ENCODE measurements around the gene GSDME.
"Not testable (repeated sequence)": the region's sequence is repeated elsewhere in the genome, so short reads cannot be mapped to it uniquely, and the experiment has no call there.

Gene GSDME

GRCh38 chr7:24742506-24743162 lies 14.6 kb downstream of the GSDME start:
- no CpG with 5 or more reads among the region's 9 CpGs for WGBS (ENCODE audit: insufficient coverage, insufficient read length)
- H3K36me3 ChIP-seq (ENCODE audit: control insufficient read depth, insufficient read depth, low read length): no peaks in the 10 kb centered on the region
- DNase-seq (ENCODE audit: low read depth, low spot score): no peak
- no peak overlapping the region for H3K27ac ChIP-seq (ENCODE audit: low read length)
- H3K4me3 ChIP-seq (ENCODE audit: low read length): no peak overlapping the region
- H3K4me1 ChIP-seq (ENCODE audit: control insufficient read depth, insufficient read depth, low read length): no peaks in the 10 kb centered on the region; the same call in 1 of the 2 replicates
- no peaks in the 10 kb centered on the region for H3K9me3 ChIP-seq (ENCODE audit: control insufficient read depth, insufficient read depth, low read length)
- no peaks in the 10 kb centered on the region for H3K27me3 ChIP-seq (ENCODE audit: control insufficient read depth, insufficient read depth, low read length)

- Histone ChIP-seq H3K9me3 (ENCODE audit: control insufficient read depth, insufficient read depth, low read length) (no peaks in the 10 kb centered on the region), H3K4me1 (ENCODE audit: control insufficient read depth, insufficient read depth, low read length) (no peaks in the 10 kb centered on the region; the same call in 1 of the 2 replicates), H3K27me3 (ENCODE audit: control insufficient read depth, insufficient read depth, low read length) (no peaks in the 10 kb centered on the region), H3K4me3 (ENCODE audit: low read length) (no peak overlapping the region), H3K36me3 (ENCODE audit: control insufficient read depth, insufficient read depth, low read length) (no peaks in the 10 kb centered on the region), H3K27ac (ENCODE audit: low read length) (no peak overlapping the region)
- WGBS (ENCODE audit: insufficient coverage, insufficient read length): no CpG with 5 or more reads among the region's 14 CpGs
- DNase-seq (ENCODE audit: low read depth, low spot score): no peak
These were observed 15.4 kb downstream of the GSDME start for GRCh38 chr7:24741679-24742505.

DNA sequence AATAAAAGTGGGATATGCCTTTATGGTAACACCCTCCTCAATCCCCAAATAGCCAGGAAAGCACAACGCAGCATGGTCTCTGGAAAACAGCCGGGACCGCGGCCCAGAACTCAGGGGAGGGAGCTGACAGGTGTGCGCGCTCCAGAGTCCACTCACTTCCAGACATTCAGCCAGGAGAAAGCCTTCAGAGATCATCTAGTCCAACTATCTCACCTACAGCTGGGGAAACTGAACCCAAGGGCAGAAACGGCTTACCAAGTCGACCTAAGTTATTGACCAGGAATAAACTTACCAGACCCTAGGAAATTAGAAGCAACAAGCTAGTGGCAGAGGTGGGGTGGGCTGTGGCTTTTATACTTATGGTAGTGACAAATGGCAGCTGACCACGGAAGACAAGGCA lies 16.4 kb downstream of the GSDME start:
- H3K9me3 ChIP-seq (ENCODE audit: control insufficient read depth, insufficient read depth, low read length): no peaks in the 10 kb centered on the region
- no peaks in the 10 kb centered on the region for H3K36me3 ChIP-seq (ENCODE audit: control insufficient read depth, insufficient read depth, low read length)
- H3K27me3 ChIP-seq (ENCODE audit: control insufficient read depth, insufficient read depth, low read length): no peaks in the 10 kb centered on the region
- no CpG with 5 or more reads among the region's 9 CpGs for WGBS (ENCODE audit: insufficient coverage, insufficient read length)
- H3K4me1 ChIP-seq (ENCODE audit: control insufficient read depth, insufficient read depth, low read length): no peaks in the 10 kb centered on the region; the same call in 1 of the 2 replicates
- H3K27ac ChIP-seq (ENCODE audit: low read length): no peak overlapping the region
- no peak for DNase-seq (ENCODE audit: low read depth, low spot score)
- H3K4me3 ChIP-seq (ENCODE audit: low read length): no peak overlapping the region

DNA sequence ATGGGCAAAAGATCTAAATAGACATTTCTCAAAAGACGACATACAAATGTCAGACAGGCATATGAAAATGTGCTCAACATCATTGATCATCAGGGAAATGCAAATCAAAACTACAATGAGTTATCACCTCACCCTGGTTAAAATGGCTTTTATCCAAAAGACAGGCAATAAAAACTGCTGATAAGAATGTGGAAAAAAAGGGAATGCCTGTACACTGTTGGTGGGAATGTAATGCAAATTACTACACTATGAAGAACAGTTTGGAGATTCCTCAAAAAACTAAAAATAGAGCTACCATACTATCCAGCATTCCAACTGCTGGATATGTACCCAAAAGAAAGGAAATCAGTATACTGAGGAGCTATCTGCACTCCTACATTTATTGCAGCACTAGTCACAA lies 18.0 kb downstream of the GSDME start:
- Histone ChIP-seq H3K9me3 (ENCODE audit: control insufficient read depth, insufficient read depth, low read length) (no peaks in the 10 kb centered on the region), H3K4me3 (ENCODE audit: low read length) (no peak overlapping the region), H3K27ac (ENCODE audit: low read length) (no peak overlapping the region), H3K36me3 (ENCODE audit: control insufficient read depth, insufficient read depth, low read length) (no peaks in the 10 kb centered on the region), H3K27me3 (ENCODE audit: control insufficient read depth, insufficient read depth, low read length) (no peaks in the 10 kb centered on the region), H3K4me1 (ENCODE audit: control insufficient read depth, insufficient read depth, low read length) (no peaks in the 10 kb centered on the region; the same call in 1 of the 2 replicates)
- DNase-seq (ENCODE audit: low read depth, low spot score): no peak
- no CpG with 5 or more reads among the region's 1 CpG for WGBS (ENCODE audit: insufficient coverage, insufficient read length)

DNA sequence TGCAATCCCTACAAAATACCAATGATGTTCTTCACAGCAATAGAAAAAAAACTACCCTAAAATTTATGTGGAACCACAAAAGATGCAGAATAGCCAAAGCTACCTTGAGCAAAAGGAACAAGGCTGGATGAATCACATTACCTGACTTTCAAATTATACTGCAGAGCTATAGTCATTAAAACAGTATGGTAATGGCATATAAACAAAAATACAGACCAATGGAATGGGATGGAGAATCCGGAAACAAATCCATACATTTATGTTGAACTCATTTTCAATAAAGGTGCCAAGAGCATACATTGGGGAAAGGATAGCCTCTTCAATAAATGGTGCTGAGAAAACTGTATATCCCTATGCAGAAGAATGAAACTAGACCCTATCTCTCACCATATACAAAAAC lies 18.7 kb downstream of the GSDME start:
- H3K4me1 ChIP-seq (ENCODE audit: control insufficient read depth, insufficient read depth, low read length): no peaks in the 10 kb centered on the region; the same call in 1 of the 2 replicates
- no peak for DNase-seq (ENCODE audit: low read depth, low spot score)
- H3K27me3 ChIP-seq (ENCODE audit: control insufficient read depth, insufficient read depth, low read length): no peaks in the 10 kb centered on the region
- WGBS (ENCODE audit: insufficient coverage, insufficient read length): no CpG with 5 or more reads among the region's 1 CpG
- no peaks in the 10 kb centered on the region for H3K9me3 ChIP-seq (ENCODE audit: control insufficient read depth, insufficient read depth, low read length)
- no peaks in the 10 kb centered on the region for H3K36me3 ChIP-seq (ENCODE audit: control insufficient read depth, insufficient read depth, low read length)
- no peak overlapping the region for H3K4me3 ChIP-seq (ENCODE audit: low read length)
- no peak overlapping the region for H3K27ac ChIP-seq (ENCODE audit: low read length)

- no peaks in the 10 kb centered on the region for H3K36me3 ChIP-seq (ENCODE audit: control insufficient read depth, insufficient read depth, low read length)
- DNase-seq (ENCODE audit: low read depth, low spot score): no peak
- no peak overlapping the region for H3K4me3 ChIP-seq (ENCODE audit: low read length)
- no peak overlapping the region for H3K27ac ChIP-seq (ENCODE audit: low read length)
- no peaks in the 10 kb centered on the region for H3K4me1 ChIP-seq (ENCODE audit: control insufficient read depth, insufficient read depth, low read length)
- WGBS (ENCODE audit: insufficient coverage, insufficient read length): no CpG with 5 or more reads among the region's 1 CpG
- no peaks in the 10 kb centered on the region for H3K9me3 ChIP-seq (ENCODE audit: control insufficient read depth, insufficient read depth, low read length)
- no peaks in the 10 kb centered on the region for H3K27me3 ChIP-seq (ENCODE audit: control insufficient read depth, insufficient read depth, low read length)
These were observed 20.0 kb downstream of the GSDME start for GRCh38 chr7:24737281-24737680.

DNA sequence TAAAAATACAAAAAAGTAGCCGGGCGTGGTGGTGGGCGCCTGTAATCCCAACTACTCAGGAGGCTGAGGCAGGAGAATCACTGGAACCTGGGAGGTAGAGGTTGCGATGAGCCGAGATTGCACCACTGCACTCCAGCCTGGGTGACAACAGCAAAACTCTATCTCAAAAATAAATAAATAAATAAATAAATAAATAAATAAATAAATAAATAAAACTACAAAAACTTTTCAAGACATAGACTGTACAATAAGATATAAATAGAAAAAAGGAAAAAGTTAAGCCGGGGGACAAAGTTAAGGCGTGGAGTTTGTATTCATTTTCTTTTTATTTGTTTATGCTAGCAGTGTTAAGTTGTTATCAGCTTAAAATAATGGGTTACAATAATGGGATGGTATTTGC lies 21.7 kb downstream of the GSDME start:
- H3K27ac ChIP-seq (ENCODE audit: low read length); H3K9me3 ChIP-seq (ENCODE audit: control insufficient read depth, insufficient read depth, low read length); H3K4me3 ChIP-seq (ENCODE audit: low read length); H3K27me3 ChIP-seq (ENCODE audit: control insufficient read depth, insufficient read depth, low read length); H3K4me1 ChIP-seq (ENCODE audit: control insufficient read depth, insufficient read depth, low read length); DNase-seq (ENCODE audit: low read depth, low spot score); H3K36me3 ChIP-seq (ENCODE audit: control insufficient read depth, insufficient read depth, low read length): not testable (repeated sequence)
- WGBS (ENCODE audit: insufficient coverage, insufficient read length): no CpG with 5 or more reads among the region's 7 CpGs

DNA sequence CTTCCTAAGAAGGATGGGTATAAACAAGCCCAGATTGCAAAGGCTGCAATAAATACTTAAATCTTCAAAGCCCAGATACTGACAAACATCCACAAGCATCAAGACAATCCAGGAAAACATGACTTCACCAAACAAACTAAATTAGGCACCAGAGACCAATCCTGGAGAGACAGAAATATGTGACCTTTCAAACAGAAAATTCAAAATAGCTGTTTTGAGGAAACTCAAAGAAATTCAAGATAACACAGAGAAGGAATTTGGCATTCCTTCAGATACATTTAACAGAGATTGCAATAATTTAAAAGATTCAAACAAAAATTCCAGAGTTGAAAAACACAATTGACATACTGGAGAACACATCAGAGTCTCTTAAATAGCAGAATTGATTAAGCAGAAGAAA lies 23.0 kb downstream of the GSDME start:
- DNase-seq (ENCODE audit: low read depth, low spot score): no peak
- Histone ChIP-seq H3K4me1 (ENCODE audit: control insufficient read depth, insufficient read depth, low read length) (no peaks in the 10 kb centered on the region), H3K4me3 (ENCODE audit: low read length) (no peak overlapping the region), H3K9me3 (ENCODE audit: control insufficient read depth, insufficient read depth, low read length) (no peaks in the 10 kb centered on the region), H3K27me3 (ENCODE audit: control insufficient read depth, insufficient read depth, low read length) (no peaks in the 10 kb centered on the region), H3K36me3 (ENCODE audit: control insufficient read depth, insufficient read depth, low read length) (no peaks in the 10 kb centered on the region), H3K27ac (ENCODE audit: low read length) (no peak overlapping the region)

- Histone ChIP-seq H3K27ac (ENCODE audit: low read length) (no peak overlapping the region), H3K27me3 (ENCODE audit: control insufficient read depth, insufficient read depth, low read length) (no peaks in the 10 kb centered on the region), H3K36me3 (ENCODE audit: control insufficient read depth, insufficient read depth, low read length) (no peaks in the 10 kb centered on the region), H3K4me3 (ENCODE audit: low read length) (no peak overlapping the region), H3K9me3 (ENCODE audit: control insufficient read depth, insufficient read depth, low read length) (no peaks in the 10 kb centered on the region), H3K4me1 (ENCODE audit: control insufficient read depth, insufficient read depth, low read length) (no peaks in the 10 kb centered on the region)
- no peak for DNase-seq (ENCODE audit: low read depth, low spot score)
- WGBS (ENCODE audit: insufficient coverage, insufficient read length): no CpG with 5 or more reads among the region's 2 CpGs
These were observed 23.7 kb downstream of the GSDME start for GRCh38 chr7:24733414-24734060.

GRCh38 chr7:24732646-24733413 lies 24.4 kb downstream of the GSDME start:
- no peak for DNase-seq (ENCODE audit: low read depth, low spot score)
- Histone ChIP-seq H3K36me3 (ENCODE audit: control insufficient read depth, insufficient read depth, low read length) (no peaks in the 10 kb centered on the region), H3K27ac (ENCODE audit: low read length) (no peak overlapping the region), H3K4me3 (ENCODE audit: low read length) (no peak overlapping the region), H3K4me1 (ENCODE audit: control insufficient read depth, insufficient read depth, low read length) (no peaks in the 10 kb centered on the region), H3K9me3 (ENCODE audit: control insufficient read depth, insufficient read depth, low read length) (no peaks in the 10 kb centered on the region), H3K27me3 (ENCODE audit: control insufficient read depth, insufficient read depth, low read length) (no peaks in the 10 kb centered on the region)
- WGBS (ENCODE audit: insufficient coverage, insufficient read length): no CpG with 5 or more reads among the region's 4 CpGs
